WTC11 (cell line): ENCODE measurements around the gene SLC16A7. TPM values are rescaled to one million over a fixed set of nuclear protein-coding genes. Genes with fewer than 3 reads are reported as not detected.

ENCODE experiments used
- ATAC-seq: fragments of 200-7000 bp; cut with Tn5 transposase; 2 replicates; pipeline ENCODE4 v1.10.0; 2021; ENCODE audit warnings: mild to moderate bottlenecking, moderate library complexity
- CTCF ChIA-PET: fragments of 300-600 bp; sonication (Branson Sonifier 250); formaldehyde crosslinking; loops from one replicate; lab custom pipeline; 2021; ENCODE audit warnings: antibody characterized with exemption; lab: Charles Lee
- POLR2A ChIA-PET: fragments of 350-600 bp; sonication (Branson Sonifier 250); formaldehyde crosslinking; loops from one replicate; lab custom pipeline; 2021; ENCODE audit warnings: antibody characterized with exemption; lab: Charles Lee
- DNase-seq: peaks from one replicate; pipeline ENCODE4 v3.0.0; 2021; ENCODE audit warnings: low spot score
- H3K27ac Mint-ChIP-seq: 2 replicates; pipeline ENCODE4 v1.8.0; 2021; ENCODE audit warnings: mixed read lengths
- H3K27me3 Mint-ChIP-seq: 2 replicates; pipeline ENCODE4 v1.8.0; 2021; ENCODE audit warnings: low read depth, mild to moderate bottlenecking, moderate library complexity, mixed read lengths
- H3K36me3 Mint-ChIP-seq: 2 replicates; pipeline ENCODE4 v1.8.0; 2021; ENCODE audit warnings: mixed read lengths
- H3K4me1 Mint-ChIP-seq: 2 replicates; pipeline ENCODE4 v1.8.0; 2022; ENCODE audit warnings: mixed read lengths
- H3K4me3 Mint-ChIP-seq: 2 replicates; pipeline ENCODE4 v1.8.0; 2021; ENCODE audit warnings: mild to moderate bottlenecking, moderate library complexity, mixed read lengths
- H3K9me3 Mint-ChIP-seq: 2 replicates; pipeline ENCODE4 v1.8.0; 2021; ENCODE audit warnings: mixed read lengths
- ATF1 ChIP-seq: sonication (generic); formaldehyde crosslinking; IDR thresholded peaks from 2 replicates; pipeline ENCODE4 v1.8.1; 2023; ENCODE audit warnings: mild to moderate bottlenecking, moderate library complexity, missing genetic modification reagents
- ATF6 ChIP-seq: sonication (generic); formaldehyde crosslinking; IDR thresholded peaks from 2 replicates; pipeline ENCODE4 v1.8.1; 2023; ENCODE audit warnings: mild to moderate bottlenecking, missing genetic modification reagents
- CBFB ChIP-seq: sonication (generic); formaldehyde crosslinking; IDR thresholded peaks from 2 replicates; pipeline ENCODE4 v1.8.1; 2022; ENCODE audit warnings: mild to moderate bottlenecking, low read depth, missing genetic modification reagents
- CREM ChIP-seq: sonication (generic); formaldehyde crosslinking; IDR thresholded peaks from 2 replicates; pipeline ENCODE4 v1.8.1; 2022; ENCODE audit warnings: mild to moderate bottlenecking, missing genetic modification reagents, moderate library complexity
- EMX1 ChIP-seq: fragments of 250-450 bp; sonication (Bioruptor Pico); IDR thresholded peaks from 2 replicates; pipeline ENCODE4 v1.8.0; 2021; ENCODE audit warnings: mild to moderate bottlenecking
- ERG ChIP-seq: fragments of 250-450 bp; sonication (Bioruptor Pico); IDR thresholded peaks from 2 replicates; pipeline ENCODE4 v1.8.0; 2021; ENCODE audit warnings: mild to moderate bottlenecking
- FOXP1 ChIP-seq: sonication (generic); formaldehyde crosslinking; IDR thresholded peaks from 2 replicates; pipeline ENCODE4 v1.8.0; 2022; ENCODE audit warnings: missing genetic modification reagents, mild to moderate bottlenecking, moderate library complexity, borderline replicate concordance
- GRHL2 ChIP-seq: fragments of 250-450 bp; sonication (Bioruptor Pico); IDR thresholded peaks from 2 replicates; pipeline ENCODE4 v1.8.0; 2022; ENCODE audit warnings: mild to moderate bottlenecking, moderate library complexity; ENCODE audit not compliant: insufficient replicate concordance, severe bottlenecking
- HMGXB4 ChIP-seq: sonication (generic); formaldehyde crosslinking; IDR thresholded peaks from 2 replicates; pipeline ENCODE4 v1.8.1; 2023; ENCODE audit warnings: mild to moderate bottlenecking, moderate library complexity, missing genetic modification reagents
- JAZF1 ChIP-seq: fragments of 250-450 bp; sonication (Bioruptor Pico); IDR thresholded peaks from 2 replicates; pipeline ENCODE4 v1.9.0; 2021; ENCODE audit warnings: moderate library complexity, mild to moderate bottlenecking, inconsistent platforms
- MAX ChIP-seq: sonication (generic); formaldehyde crosslinking; IDR thresholded peaks from 2 replicates; pipeline ENCODE4 v1.8.0; 2022; ENCODE audit warnings: mild to moderate bottlenecking, missing genetic modification reagents
- MXD4 ChIP-seq: fragments of 250-450 bp; sonication (Bioruptor Pico); IDR thresholded peaks from 2 replicates; pipeline ENCODE4 v1.8.0; 2021; ENCODE audit warnings: mild to moderate bottlenecking, moderate library complexity, borderline replicate concordance
- MYBL2 ChIP-seq: sonication (generic); formaldehyde crosslinking; IDR thresholded peaks from 2 replicates; pipeline ENCODE4 v1.8.1; 2023; ENCODE audit warnings: mild to moderate bottlenecking, moderate library complexity, missing genetic modification reagents
- NFE2L1 ChIP-seq: sonication (generic); formaldehyde crosslinking; IDR thresholded peaks from 2 replicates; pipeline ENCODE4 v1.8.1; 2023; ENCODE audit warnings: missing genetic modification reagents
- RORB ChIP-seq: fragments of 250-450 bp; sonication (Bioruptor Pico); IDR thresholded peaks from 2 replicates; pipeline ENCODE4 v1.9.0; 2021; ENCODE audit warnings: mild to moderate bottlenecking
- SOX15 ChIP-seq: fragments of 250-450 bp; sonication (Bioruptor Pico); IDR thresholded peaks from 2 replicates; pipeline ENCODE4 v1.9.0; 2021; ENCODE audit warnings: mild to moderate bottlenecking
- TP53 ChIP-seq: sonication (generic); formaldehyde crosslinking; IDR thresholded peaks from 2 replicates; pipeline ENCODE4 v1.8.1; 2023; ENCODE audit warnings: mild to moderate bottlenecking, missing genetic modification reagents
- USF2 ChIP-seq: sonication (generic); formaldehyde crosslinking; IDR thresholded peaks from 2 replicates; pipeline ENCODE4 v1.8.1; 2023; ENCODE audit warnings: mild to moderate bottlenecking, missing genetic modification reagents, moderate library complexity
- ZNF263 ChIP-seq: sonication (generic); formaldehyde crosslinking; IDR thresholded peaks from 2 replicates; pipeline ENCODE4 v1.8.1; 2022; ENCODE audit warnings: low read depth, mild to moderate bottlenecking, moderate library complexity, missing genetic modification reagents
- ZNF317 ChIP-seq: sonication (generic); formaldehyde crosslinking; IDR thresholded peaks from 2 replicates; pipeline ENCODE4 v1.8.1; 2023; ENCODE audit warnings: low read depth, mild to moderate bottlenecking, moderate library complexity, missing genetic modification reagents, borderline replicate concordance
- ZNF423 ChIP-seq: fragments of 250-450 bp; sonication (Bioruptor Pico); IDR thresholded peaks from 2 replicates; pipeline ENCODE4 v2.1.2; 2022; ENCODE audit warnings: mild to moderate bottlenecking, moderate library complexity
- ZNF425 ChIP-seq: fragments of 250-450 bp; sonication (Bioruptor Pico); conservative IDR thresholded peaks from 2 replicates; pipeline ENCODE4 v1.9.0; 2021; ENCODE audit warnings: mild to moderate bottlenecking
- ZNF671 ChIP-seq: fragments of 250-450 bp; sonication (Bioruptor Pico); IDR thresholded peaks from 2 replicates; pipeline ENCODE4 v1.8.0; 2021; ENCODE audit warnings: mild to moderate bottlenecking
- total RNA-seq: library from RNA; stranded (reverse); gene quantifications from 3 replicates; pipeline ENCODE4 v1.2.3, GENCODE V29; 2021
- TF ChIP-seq, protein P1 (sequence below): sonication (generic); formaldehyde crosslinking; IDR thresholded peaks from 2 replicates; pipeline ENCODE4 v1.8.1; 2022; ENCODE audit warnings: mild to moderate bottlenecking, moderate library complexity, missing genetic modification reagents
- TF ChIP-seq, protein P2 (sequence below): fragments of 250-450 bp; sonication (Bioruptor Pico); IDR thresholded peaks from 2 replicates; pipeline ENCODE4 v1.9.0; 2021; ENCODE audit warnings: mild to moderate bottlenecking

SLC16A7 gene
- total RNA-seq, 1 experiment from 2014 or later, result 3.4 TPM

GRCh38 chr12:59578254-59578653, 17.6 kb upstream of the SLC16A7 start:
- ChIA-PET POLR2A (no interaction called here), CTCF (no interaction called here)
- Mint-ChIP-seq H3K27ac (no peak overlapping the region), H3K9me3 (no peaks in the 10 kb centered on the region), H3K4me1 (no peaks in the 10 kb centered on the region), H3K27me3 (no peaks in the 10 kb centered on the region), H3K4me3 (no peak overlapping the region), H3K36me3 (no peaks in the 10 kb centered on the region)
- ATAC-seq, result no peak
- no peak for DNase-seq
- TF ChIP-seq MYBL2 (CRISPR knock-in tag) (no peak), ERG (CRISPR knock-in tag) (no peak), CREM (CRISPR knock-in tag) (no peak), JAZF1 (no peak), CBFB (CRISPR knock-in tag) (no peak), NFE2L1 (CRISPR knock-in tag) (no peak), GRHL2 (no peak), TP53 (CRISPR knock-in tag) (no peak), MAX (CRISPR knock-in tag) (no peak), MXD4 (CRISPR knock-in tag) (no peak), RORB (CRISPR knock-in tag) (no peak), USF2 (no peak)
- TF ChIP-seq, protein P1, sequence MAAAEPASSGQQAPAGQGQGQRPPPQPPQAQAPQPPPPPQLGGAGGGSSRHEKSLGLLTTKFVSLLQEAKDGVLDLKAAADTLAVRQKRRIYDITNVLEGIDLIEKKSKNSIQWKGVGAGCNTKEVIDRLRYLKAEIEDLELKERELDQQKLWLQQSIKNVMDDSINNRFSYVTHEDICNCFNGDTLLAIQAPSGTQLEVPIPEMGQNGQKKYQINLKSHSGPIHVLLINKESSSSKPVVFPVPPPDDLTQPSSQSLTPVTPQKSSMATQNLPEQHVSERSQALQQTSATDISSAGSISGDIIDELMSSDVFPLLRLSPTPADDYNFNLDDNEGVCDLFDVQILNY, result no peak

DNA sequence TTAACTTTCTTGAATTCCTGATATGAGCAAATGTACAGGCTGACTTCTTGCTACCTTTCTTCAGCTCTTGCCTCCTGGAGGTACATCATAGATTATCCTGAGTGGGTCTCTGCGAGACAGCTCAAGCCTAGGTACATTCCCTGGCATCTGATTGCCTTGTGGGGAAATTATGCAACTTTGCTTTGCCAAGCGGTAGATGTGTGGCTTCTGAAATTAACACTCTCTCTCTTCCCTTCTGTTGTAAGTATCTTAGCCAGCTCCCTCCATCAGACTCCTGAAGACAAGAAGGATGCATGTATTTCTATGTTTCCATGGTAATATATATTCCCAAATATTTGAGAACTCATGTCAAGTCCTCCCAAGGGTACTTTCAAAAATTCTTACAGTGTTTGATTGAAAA, 16.2 kb upstream of the SLC16A7 start:
- no peak overlapping the region for H3K4me3 Mint-ChIP-seq
- TF ChIP-seq HMGXB4 (CRISPR knock-in tag), result no peak
- TF ChIP-seq, all 79 proteins: peak for 0
- DNase-seq, result no peak
- Mint-ChIP-seq H3K36me3 (no peaks in the 10 kb centered on the region), H3K9me3 (no peaks in the 10 kb centered on the region), H3K27ac (no peak overlapping the region), H3K27me3 (no peaks in the 10 kb centered on the region), H3K4me1 (no peaks in the 10 kb centered on the region)
- ATAC-seq, result no peak
- CTCF ChIA-PET, result no interaction called here
- POLR2A ChIA-PET, result no interaction called here

DNA sequence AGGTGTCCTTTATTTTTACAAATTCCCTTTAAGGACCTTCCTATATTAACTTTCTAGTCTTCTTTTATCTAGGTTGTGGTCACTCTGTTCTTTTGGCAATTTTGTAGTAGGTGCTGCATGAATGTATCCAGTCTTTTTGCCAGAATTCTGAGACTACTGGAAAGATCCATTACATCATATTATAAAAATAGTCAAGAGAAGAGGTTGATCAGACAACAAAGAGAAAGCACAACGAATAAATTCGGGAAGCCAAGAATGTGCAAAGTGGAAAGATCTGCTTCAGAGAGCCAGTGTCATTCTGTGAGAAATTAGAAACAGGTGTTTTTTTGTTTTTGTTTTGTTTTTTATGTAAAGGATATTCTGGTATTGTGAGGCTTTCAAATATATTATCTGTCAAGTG, 15.8 kb upstream of the SLC16A7 start:
- Mint-ChIP-seq H3K9me3 (no peaks in the 10 kb centered on the region), H3K27me3 (no peaks in the 10 kb centered on the region), H3K27ac (no peak overlapping the region), H3K4me1 (no peaks in the 10 kb centered on the region), H3K36me3 (no peaks in the 10 kb centered on the region), H3K4me3 (no peak overlapping the region)
- no peak for ATAC-seq
- no peak for DNase-seq
- POLR2A ChIA-PET, result no interaction called here
- CTCF ChIA-PET, result no interaction called here
- TF ChIP-seq CREM (CRISPR knock-in tag), result no peak
- no peak for TF ChIP-seq ZNF317 (CRISPR knock-in tag)
- TF ChIP-seq FOXP1 (CRISPR knock-in tag), result no peak
- TF ChIP-seq ATF6, result no peak
- no peak for TF ChIP-seq ZNF425 (CRISPR knock-in tag)
- no peak for TF ChIP-seq ZNF423
- TF ChIP-seq EMX1 (CRISPR knock-in tag), result no peak
- TF ChIP-seq ATF1, result no peak
- TF ChIP-seq SOX15 (CRISPR knock-in tag), result no peak
- TF ChIP-seq, protein P2, sequence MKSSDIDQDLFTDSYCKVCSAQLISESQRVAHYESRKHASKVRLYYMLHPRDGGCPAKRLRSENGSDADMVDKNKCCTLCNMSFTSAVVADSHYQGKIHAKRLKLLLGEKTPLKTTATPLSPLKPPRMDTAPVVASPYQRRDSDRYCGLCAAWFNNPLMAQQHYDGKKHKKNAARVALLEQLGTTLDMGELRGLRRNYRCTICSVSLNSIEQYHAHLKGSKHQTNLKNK, result no peak
- no peak for TF ChIP-seq ZNF263 (CRISPR knock-in tag)
- no peak for TF ChIP-seq ZNF671 (CRISPR knock-in tag)
